Epidermal melanocyte (primary cell): ENCODE measurements around the gene APOL1.

Experiments
- DNase-seq: peaks from one replicate; pipeline ENCODE4 v3.0.0; 2011; ENCODE audit warnings: low spot score; ENCODE audit not compliant: insufficient read length

The APOL1 gene

DNA sequence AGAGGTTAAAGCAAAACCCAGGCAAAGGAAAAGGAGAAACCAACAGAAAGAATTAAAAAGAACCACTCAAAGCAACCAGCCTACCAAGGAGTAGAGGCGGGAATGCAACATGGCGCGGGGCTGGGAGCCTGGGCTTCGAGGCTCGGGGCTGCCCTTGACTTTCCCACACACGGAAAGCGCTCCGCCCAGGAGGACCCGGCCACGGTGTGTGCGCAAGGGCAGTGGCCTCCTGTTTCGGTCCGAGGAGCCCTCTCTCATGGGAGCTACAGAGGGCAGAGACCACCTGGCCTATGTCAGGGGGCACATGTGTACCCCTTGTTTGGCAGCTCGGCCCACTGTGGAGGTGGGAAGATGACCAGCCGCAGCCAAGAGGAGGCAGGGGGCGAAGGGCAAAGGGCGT lies 55.9 kb downstream of the APOL1 start:
- DNase-seq, result no peak

- DNase-seq, result no peak
These were observed 58.6 kb downstream of the APOL1 start for GRCh38 chr22:36311386-36312085.

- no peak for DNase-seq
These were observed 62.4 kb downstream of the APOL1 start for GRCh38 chr22:36315325-36315724.

- no peak for DNase-seq
These were observed 63.5 kb downstream of the APOL1 start for GRCh38 chr22:36316419-36316818.
